A549 (cell line): ENCODE measurements around the gene TNFRSF13B. TPM values are rescaled to one million over a fixed set of nuclear protein-coding genes. Genes with fewer than 3 reads are reported as not detected.

Experiments
- ATAC-seq, 2 experiments: fragments of 200-7000 bp in 1 of 2; fragments of >200 bp in 1 of 2; cut with Nextera tagmentation in 1 of 2; cut with Tn5 transposase in 1 of 2; 3 replicates each; pipeline versions ENCODE4 v1.8.0 to v1.9.1; 2018 to 2020; ENCODE audit warnings: mild to moderate bottlenecking in 1 of 2, moderate library complexity in 1 of 2
- CTCF ChIA-PET: fragments of 300-600 bp; sonication (Branson Sonifier 250); formaldehyde crosslinking; extraction: SDS; loops from one replicate; lab custom pipeline; 2021; ENCODE audit warnings: antibody characterized with exemption, inconsistent platforms; lab: Yijun Ruan, JAX
- POLR2A ChIA-PET: fragments of 350-600 bp; formaldehyde crosslinking; extraction: SDS; loops from one replicate; lab custom pipeline; 2021; ENCODE audit warnings: antibody characterized with exemption, inconsistent platforms; lab: Yijun Ruan, JAX
- DNase-seq, 2 experiments: peaks; one replicate each; pipeline versions ENCODE4 v3.0.0 to v3.0.0-alpha.2; 2011 to 2016; ENCODE audit warnings: low read depth in 1 of 2, low spot score in 1 of 2
- FAIRE-seq: peaks from 2 replicates; lab custom pipeline; 2011; peaks lifted over from hg19 to GRCh38; lab: Jason Lieb, UNC
- H3K27ac ChIP-seq, 2 experiments: fragments of >200 bp; sonication (Bioruptor Twin); formaldehyde crosslinking; 3 replicates each; pipeline ENCODE4 v1.5.1; 2016 to 2017
- H3K4me1 ChIP-seq: fragments of >200 bp; sonication (Bioruptor Twin); formaldehyde crosslinking; 3 replicates; pipeline ENCODE4 v1.6.1; 2016
- H3K4me2 ChIP-seq: fragments of >200 bp; sonication (Bioruptor Twin); formaldehyde crosslinking; 3 replicates; pipeline ENCODE4 v1.6.1; 2016
- H3K4me3 ChIP-seq: fragments of >200 bp; sonication (Bioruptor Twin); formaldehyde crosslinking; 3 replicates; pipeline ENCODE4 v1.5.1; 2016
- H3K9me3 ChIP-seq: fragments of >200 bp; sonication (Bioruptor Twin); formaldehyde crosslinking; 3 replicates; pipeline ENCODE4 v1.6.1; 2016
- CHD2 ChIP-seq: fragments of 150-350 bp; IDR thresholded peaks from 2 replicates; pipeline ENCODE4 v1.6.1; 2014; ENCODE audit warnings: low read length; ENCODE audit not compliant: partially characterized antibody
- CTCF ChIP-seq: fragments of >200 bp; sonication (Bioruptor Twin); formaldehyde crosslinking; IDR thresholded peaks from 3 replicates; pipeline ENCODE4 v1.5.1; 2016
- EHF ChIP-seq: fragments of 250-450 bp; sonication (Bioruptor Pico); IDR thresholded peaks from 2 replicates; pipeline ENCODE4 v1.5.0; 2020; ENCODE audit warnings: mild to moderate bottlenecking
- FOSB ChIP-seq: fragments of 250-450 bp; sonication (Bioruptor Pico); IDR thresholded peaks from 2 replicates; pipeline ENCODE4 v1.5.0; 2020; ENCODE audit warnings: mild to moderate bottlenecking, moderate library complexity
- FOXS1 ChIP-seq: fragments of 250-450 bp; sonication (Bioruptor Pico); IDR thresholded peaks from 2 replicates; pipeline ENCODE4 v1.5.0; 2020; ENCODE audit warnings: mild to moderate bottlenecking, moderate library complexity
- HEYL ChIP-seq: fragments of 250-450 bp; sonication (Bioruptor Pico); IDR thresholded peaks from 2 replicates; pipeline ENCODE4 v1.8.0; 2021; ENCODE audit warnings: mild to moderate bottlenecking, moderate library complexity
- HOXA7 ChIP-seq: fragments of 250-450 bp; sonication (Bioruptor Pico); IDR thresholded peaks from 2 replicates; pipeline ENCODE4 v1.5.0; 2020; ENCODE audit warnings: mild to moderate bottlenecking, moderate library complexity
- HOXB5 ChIP-seq: fragments of 250-450 bp; sonication (Bioruptor Pico); IDR thresholded peaks from 2 replicates; pipeline ENCODE4 v1.5.0; 2020; ENCODE audit warnings: mild to moderate bottlenecking, moderate library complexity
- KDM1A ChIP-seq: fragments of 200-600 bp; sonication (generic); IDR thresholded peaks from 2 replicates; pipeline ENCODE4 v1.6.1; 2016; ENCODE audit warnings: low read depth, mild to moderate bottlenecking
- KDM5A ChIP-seq: fragments of 200-600 bp; sonication (generic); IDR thresholded peaks from 2 replicates; pipeline ENCODE4 v1.6.1; 2016; ENCODE audit warnings: antibody characterized with exemption, mild to moderate bottlenecking
- MAFK ChIP-seq: fragments of 450-650 bp; IDR thresholded peaks from 2 replicates; pipeline ENCODE4 v1.6.1; 2014; ENCODE audit not compliant: partially characterized antibody
- NFE2L2 ChIP-seq: fragments of 150-350 bp; conservative IDR thresholded peaks from 2 replicates; pipeline ENCODE4 v1.6.1; 2014; ENCODE audit warnings: low read length
- NPAS2 ChIP-seq: fragments of 250-450 bp; sonication (Bioruptor Pico); IDR thresholded peaks from 2 replicates; pipeline ENCODE4 v1.8.0; 2022; ENCODE audit warnings: mild to moderate bottlenecking, moderate library complexity, borderline replicate concordance
- NR3C1 ChIP-seq: fragments of >200 bp; sonication (Bioruptor Twin); formaldehyde crosslinking; IDR thresholded peaks from 3 replicates; pipeline ENCODE4 v1.6.1; 2017
- PBX3 ChIP-seq: IDR thresholded peaks from 2 replicates; pipeline ENCODE4 v1.6.1; 2012
- PHF8 ChIP-seq: fragments of 200-600 bp; sonication (generic); IDR thresholded peaks from 2 replicates; pipeline ENCODE4 v1.6.1; 2016; ENCODE audit warnings: low read depth, mild to moderate bottlenecking, antibody characterized with exemption, moderate library complexity, borderline replicate concordance
- POLR2AphosphoS2 ChIP-seq: conservative IDR thresholded peaks from 2 replicates; pipeline ENCODE4 v1.6.1; 2012; ENCODE audit warnings: low read length, improper control_type of control experiment, inconsistent platforms
- RAD21 ChIP-seq, 2 experiments: fragments of >200 bp in 1 of 2; sonication (Bioruptor Twin) in 1 of 2; formaldehyde crosslinking in 1 of 2; IDR thresholded peaks in 1 of 2; conservative IDR thresholded peaks in 1 of 2; 2 replicates in 1 of 2; 3 replicates in 1 of 2; pipeline ENCODE4 v1.6.1; 2012 to 2018; ENCODE audit warnings: inconsistent platforms in 1 of 2
- RCOR1 ChIP-seq: fragments of 150-350 bp; IDR thresholded peaks from 2 replicates; pipeline ENCODE4 v1.6.1; 2014; ENCODE audit warnings: antibody characterized with exemption, low read length, low read depth
- RNF2 ChIP-seq: fragments of 200-600 bp; sonication (generic); IDR thresholded peaks from 2 replicates; pipeline ENCODE4 v1.6.1; 2016; ENCODE audit warnings: low read depth, mild to moderate bottlenecking, antibody characterized with exemption, moderate library complexity, borderline replicate concordance
- SMC3 ChIP-seq: fragments of >200 bp; sonication (Bioruptor Twin); formaldehyde crosslinking; IDR thresholded peaks from 3 replicates; pipeline ENCODE4 v1.6.1; 2018; ENCODE audit warnings: inconsistent platforms
- WGBS: methylation state at CpG from one replicate; pipeline ENCODE4 v1.1.6; 2017; ENCODE audit errors: missing lambda C conversion rate; 5-methylcytosine and 5-hydroxymethylcytosine counted together
- polyA plus RNA-seq, 4 experiments: library from polyadenylated mRNA; depleted of rRNA in 3 of 4; stranded (reverse); fragments of >200 nt; fragmentation: RNase III in 1 of 4; extraction: RNeasy Plus Mini Kit Qiagen cat#74134 plus additional on column Dnase treatment in 1 of 4; gene quantifications; 2 replicates in 3 of 4; 3 replicates in 1 of 4; pipeline ENCODE4 v1.2.3, GENCODE V29; 2011 to 2017
- TF ChIP-seq, protein P1 (sequence below): IDR thresholded peaks from 2 replicates; pipeline ENCODE4 v1.6.1; 2012; ENCODE audit warnings: low read depth, borderline replicate concordance
- TF ChIP-seq, protein P2 (sequence below): fragments of 250-450 bp; sonication (Bioruptor Pico); IDR thresholded peaks from 2 replicates; pipeline ENCODE4 v1.5.0; 2020; ENCODE audit warnings: low read depth, mild to moderate bottlenecking, moderate library complexity
- TF ChIP-seq, protein P3 (sequence below): IDR thresholded peaks from 2 replicates; pipeline ENCODE4 v1.6.1; 2012
- TF ChIP-seq, protein P4 (sequence below): fragments of 200-600 bp; sonication (generic); IDR thresholded peaks from 2 replicates; pipeline ENCODE4 v1.6.1; 2016; ENCODE audit warnings: antibody characterized with exemption, mild to moderate bottlenecking, moderate library complexity

The TNFRSF13B gene
- polyA plus RNA-seq, 2 of the 4 experiments (the other 2 are of a cell fraction) = not detected

GRCh38 chr17:16976725-16977550 is 5.0 kb upstream of the TNFRSF13B start:
- no peak overlapping the region for H3K4me2 ChIP-seq
- ATAC-seq = no peak
- H3K9me3 ChIP-seq = no peaks in the 10 kb centered on the region
- ChIA-PET CTCF (interaction anchor here (0.9 to 2.4 kb wide), 4 partner anchors 11 to 31 kb away, joined by 3 to 8 read pairs (median 4); no protein-coding TSS in a partner anchor), POLR2A (no interaction called here)
- 0 out of 3 replicates have a peak, but pooled peaks cover 4% of the 10 kb centered on the region for H3K4me1 ChIP-seq
- no peak overlapping the region for H3K27ac ChIP-seq
- FAIRE-seq = no peak
- TF ChIP-seq CHD2 = no peak
- no peak for TF ChIP-seq CTCF
- TF ChIP-seq NFE2L2 = no peak
- TF ChIP-seq, protein P1, sequence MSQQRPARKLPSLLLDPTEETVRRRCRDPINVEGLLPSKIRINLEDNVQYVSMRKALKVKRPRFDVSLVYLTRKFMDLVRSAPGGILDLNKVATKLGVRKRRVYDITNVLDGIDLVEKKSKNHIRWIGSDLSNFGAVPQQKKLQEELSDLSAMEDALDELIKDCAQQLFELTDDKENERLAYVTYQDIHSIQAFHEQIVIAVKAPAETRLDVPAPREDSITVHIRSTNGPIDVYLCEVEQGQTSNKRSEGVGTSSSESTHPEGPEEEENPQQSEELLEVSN = no peak
- no peak for TF ChIP-seq NPAS2 (CRISPR knock-in tag)
- TF ChIP-seq HOXA7 (CRISPR knock-in tag) = no peak
- TF ChIP-seq MAFK = no peak
- TF ChIP-seq HEYL (CRISPR knock-in tag) = no peak
- TF ChIP-seq, protein P2, sequence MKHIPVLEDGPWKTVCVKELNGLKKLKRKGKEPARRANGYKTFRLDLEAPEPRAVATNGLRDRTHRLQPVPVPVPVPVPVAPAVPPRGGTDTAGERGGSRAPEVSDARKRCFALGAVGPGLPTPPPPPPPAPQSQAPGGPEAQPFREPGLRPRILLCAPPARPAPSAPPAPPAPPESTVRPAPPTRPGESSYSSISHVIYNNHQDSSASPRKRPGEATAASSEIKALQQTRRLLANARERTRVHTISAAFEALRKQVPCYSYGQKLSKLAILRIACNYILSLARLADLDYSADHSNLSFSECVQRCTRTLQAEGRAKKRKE (CRISPR knock-in tag) = no peak
- no peak for TF ChIP-seq FOSB (CRISPR knock-in tag)
- no peak for TF ChIP-seq FOXS1 (CRISPR knock-in tag)
- no peak for TF ChIP-seq RAD21 (conservative IDR thresholded peaks at IDR 0.05 in 1 of 2, IDR thresholded peaks at IDR 0.05 in 1 of 2)
- TF ChIP-seq, protein P3, sequence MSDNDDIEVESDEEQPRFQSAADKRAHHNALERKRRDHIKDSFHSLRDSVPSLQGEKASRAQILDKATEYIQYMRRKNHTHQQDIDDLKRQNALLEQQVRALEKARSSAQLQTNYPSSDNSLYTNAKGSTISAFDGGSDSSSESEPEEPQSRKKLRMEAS = no peak
- TF ChIP-seq EHF (CRISPR knock-in tag) = no peak
- no peak for TF ChIP-seq KDM5A
- no peak for TF ChIP-seq KDM1A
- no peak for TF ChIP-seq POLR2AphosphoS2
- no peak for TF ChIP-seq SMC3
- no peak for TF ChIP-seq RCOR1
- 54% methylated on average over 9 of the region's 9 CpGs for WGBS
- H3K4me3 ChIP-seq = no peak overlapping the region
- no peak for DNase-seq

DNA sequence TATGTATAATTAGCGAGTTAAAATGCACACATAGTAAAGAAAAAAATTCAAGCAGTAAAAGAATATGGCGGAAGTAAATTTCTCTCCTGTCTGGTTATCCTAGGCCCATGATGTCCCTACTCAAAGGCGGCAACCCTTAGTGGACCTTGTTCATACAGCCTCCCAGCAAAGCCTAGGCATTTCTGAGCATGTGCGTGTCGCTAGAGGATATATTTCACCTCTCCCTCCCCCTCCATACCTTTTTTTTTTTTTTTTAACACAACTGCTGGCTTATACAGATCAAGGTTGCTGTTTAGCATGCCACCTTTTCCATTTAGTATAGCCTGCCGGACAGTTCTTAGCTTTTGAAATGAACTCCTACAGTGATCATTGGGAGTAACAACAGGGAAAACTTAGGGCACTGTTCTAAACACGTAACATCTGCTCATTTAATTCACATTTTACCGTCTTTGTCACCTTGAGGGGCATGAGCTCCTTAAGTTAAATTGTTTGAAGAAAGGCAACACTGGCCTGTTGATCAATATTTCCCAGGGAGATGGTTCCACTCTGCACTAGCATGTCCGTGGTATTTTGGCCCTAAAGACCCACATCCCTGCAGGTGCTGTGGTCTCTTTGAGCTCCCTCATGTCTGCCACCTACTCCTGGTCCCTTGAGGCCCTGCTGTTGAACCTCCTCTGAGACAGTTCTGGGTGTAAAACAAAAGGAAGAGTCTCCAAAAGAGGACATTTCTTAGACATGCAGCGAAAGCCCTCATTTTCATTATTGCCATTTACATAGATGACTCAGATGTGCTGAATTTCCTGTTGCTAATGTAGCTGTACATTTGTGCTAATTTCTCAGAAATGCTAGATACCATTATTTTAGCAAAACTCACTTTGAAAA is 4.1 kb upstream of the TNFRSF13B start:
- ATAC-seq (no peak), FAIRE-seq (no peak), DNase-seq (no peak)
- Histone ChIP-seq H3K9me3 (no peaks in the 10 kb centered on the region), H3K4me3 (no peak overlapping the region), H3K27ac (no peak overlapping the region), H3K4me1 (0 out of 3 replicates have a peak, but pooled peaks cover 4% of the 10 kb centered on the region), H3K4me2 (no peak overlapping the region)
- ChIA-PET CTCF (interaction anchor here (1.4 to 1.6 kb wide), 2 partner anchors 16 to 31 kb away, joined by 4 to 6 read pairs; no protein-coding TSS in a partner anchor), POLR2A (no interaction called here)
- WGBS = 75% methylated on average over 10 of the region's 10 CpGs
- no peak for TF ChIP-seq KDM1A
- no peak for TF ChIP-seq PHF8
- no peak for TF ChIP-seq HOXB5 (CRISPR knock-in tag)
- TF ChIP-seq RNF2 = no peak
- no peak for TF ChIP-seq HEYL (CRISPR knock-in tag)
- TF ChIP-seq, protein P2 (CRISPR knock-in tag) = no peak
- TF ChIP-seq PBX3 = no peak
- TF ChIP-seq POLR2AphosphoS2 = no peak
- TF ChIP-seq, protein P4, sequence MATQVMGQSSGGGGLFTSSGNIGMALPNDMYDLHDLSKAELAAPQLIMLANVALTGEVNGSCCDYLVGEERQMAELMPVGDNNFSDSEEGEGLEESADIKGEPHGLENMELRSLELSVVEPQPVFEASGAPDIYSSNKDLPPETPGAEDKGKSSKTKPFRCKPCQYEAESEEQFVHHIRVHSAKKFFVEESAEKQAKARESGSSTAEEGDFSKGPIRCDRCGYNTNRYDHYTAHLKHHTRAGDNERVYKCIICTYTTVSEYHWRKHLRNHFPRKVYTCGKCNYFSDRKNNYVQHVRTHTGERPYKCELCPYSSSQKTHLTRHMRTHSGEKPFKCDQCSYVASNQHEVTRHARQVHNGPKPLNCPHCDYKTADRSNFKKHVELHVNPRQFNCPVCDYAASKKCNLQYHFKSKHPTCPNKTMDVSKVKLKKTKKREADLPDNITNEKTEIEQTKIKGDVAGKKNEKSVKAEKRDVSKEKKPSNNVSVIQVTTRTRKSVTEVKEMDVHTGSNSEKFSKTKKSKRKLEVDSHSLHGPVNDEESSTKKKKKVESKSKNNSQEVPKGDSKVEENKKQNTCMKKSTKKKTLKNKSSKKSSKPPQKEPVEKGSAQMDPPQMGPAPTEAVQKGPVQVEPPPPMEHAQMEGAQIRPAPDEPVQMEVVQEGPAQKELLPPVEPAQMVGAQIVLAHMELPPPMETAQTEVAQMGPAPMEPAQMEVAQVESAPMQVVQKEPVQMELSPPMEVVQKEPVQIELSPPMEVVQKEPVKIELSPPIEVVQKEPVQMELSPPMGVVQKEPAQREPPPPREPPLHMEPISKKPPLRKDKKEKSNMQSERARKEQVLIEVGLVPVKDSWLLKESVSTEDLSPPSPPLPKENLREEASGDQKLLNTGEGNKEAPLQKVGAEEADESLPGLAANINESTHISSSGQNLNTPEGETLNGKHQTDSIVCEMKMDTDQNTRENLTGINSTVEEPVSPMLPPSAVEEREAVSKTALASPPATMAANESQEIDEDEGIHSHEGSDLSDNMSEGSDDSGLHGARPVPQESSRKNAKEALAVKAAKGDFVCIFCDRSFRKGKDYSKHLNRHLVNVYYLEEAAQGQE = no peak
- TF ChIP-seq NR3C1 = no peak
